ENCODE data around the gene PTPRD. TPM values are rescaled to one million over a fixed set of nuclear protein-coding genes. Genes with fewer than 3 reads are reported as not detected.

Gene PTPRD
- total RNA-seq, 1 experiment from 2014 or later: 0.02 TPM

GRCh38 chr9:9504869-9505268 lies 1107.9 kb downstream of the PTPRD start (continued):
- TF ChIP-seq JUND (IDR thresholded peaks at IDR 0.05): no peak
- TF ChIP-seq ZFX (IDR thresholded peaks at IDR 0.05): no peak
- TF ChIP-seq POLR2AphosphoS5 (IDR thresholded peaks at IDR 0.05; ENCODE audit: low read depth, low read length): no peak
- TF ChIP-seq SIN3A (IDR thresholded peaks at IDR 0.05; ENCODE audit: low read depth): no peak
- no peak for TF ChIP-seq POLR2A (IDR thresholded peaks at IDR 0.05; ENCODE audit: borderline replicate concordance, extremely low read depth, insufficient read depth, insufficient read length)
- no peak for TF ChIP-seq ZNF274 (IDR thresholded peaks at IDR 0.05; ENCODE audit: low read depth, low read length)

- H3K9me2 ChIP-seq (ENCODE audit: insufficient read depth): no peaks in the 10 kb centered on the region
- H3K9ac ChIP-seq (ENCODE audit: low read length): no peak overlapping the region
- no peak overlapping the region for H2AFZ ChIP-seq (ENCODE audit: low read depth, low read length, poor library complexity, severe bottlenecking)
- H3K27me3 ChIP-seq (ENCODE audit: insufficient read depth, low read length): no peaks in the 10 kb centered on the region
- intact Hi-C loops (cut with micrococcal nuclease): no loop called here
- ChIA-PET RAD21 (ENCODE audit: low non-redundant PET in 1 of 2, low total read pairs in 2 of 2, uncharacterized antibody in 2 of 2, unreplicated experiment in 2 of 2) (no interaction called here), CTCF (no interaction called here), POLR2A (no interaction called here)
- no peak overlapping the region for H3K27ac ChIP-seq (ENCODE audit: low read depth, low read length)
- no peak overlapping the region for H3K4me3 ChIP-seq (replicated peaks in 1 of 2; ENCODE audit: low read depth in 1 of 2, low read length in 2 of 2)
- H3K4me2 ChIP-seq (ENCODE audit: low read length): no peak overlapping the region
- peaks cover 7 to 20% of the 10 kb centered on the region in 2 experiments; a peak in 3 of 4 replicates for H3K9me3 ChIP-seq (ENCODE audit: control insufficient read depth in 1 of 2, insufficient read depth in 1 of 2, low read depth in 1 of 2, low read length in 2 of 2)
- no peak for DNase-seq (ENCODE audit: low read depth, low spot score)
- no peaks in the 10 kb centered on the region for H3K36me3 ChIP-seq (ENCODE audit: control insufficient read depth in 1 of 2, insufficient read depth in 2 of 2, low read length in 2 of 2)
- H3K79me2 ChIP-seq (ENCODE audit: insufficient read depth, low read length): no peaks in the 10 kb centered on the region
- no peaks in the 10 kb centered on the region for H4K20me1 ChIP-seq (ENCODE audit: insufficient read depth)
- no TSS peak for BruUV-seq (replicated peaks)
- no peak for ATAC-seq
- TF ChIP-seq TCF7L2 (IDR thresholded peaks at IDR 0.05; ENCODE audit: borderline replicate concordance, extremely low read depth, insufficient read depth, insufficient read length): no peak
- TF ChIP-seq, protein P1, sequence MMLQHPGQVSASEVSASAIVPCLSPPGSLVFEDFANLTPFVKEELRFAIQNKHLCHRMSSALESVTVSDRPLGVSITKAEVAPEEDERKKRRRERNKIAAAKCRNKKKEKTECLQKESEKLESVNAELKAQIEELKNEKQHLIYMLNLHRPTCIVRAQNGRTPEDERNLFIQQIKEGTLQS (IDR thresholded peaks at IDR 0.05): no peak
- H3K4me1 ChIP-seq (ENCODE audit: control insufficient read depth in 1 of 2, insufficient read depth in 2 of 2, low read length in 2 of 2): no peaks in the 10 kb centered on the region
Measured at GRCh38 chr9:9499546-9499945, 1113.3 kb downstream of the PTPRD start.

GRCh38 chr9:9498846-9499245 lies 1114.0 kb downstream of the PTPRD start:
- H3K27me3 ChIP-seq (ENCODE audit: insufficient read depth, low read length): no peaks in the 10 kb centered on the region
- no peak overlapping the region for H3K27ac ChIP-seq (ENCODE audit: low read depth, low read length)
- no peaks in the 10 kb centered on the region for H3K9me2 ChIP-seq (ENCODE audit: insufficient read depth)
- H2AFZ ChIP-seq (ENCODE audit: low read depth, low read length, poor library complexity, severe bottlenecking): no peak overlapping the region
- no TSS peak for BruUV-seq (replicated peaks)
- H3K36me3 ChIP-seq (ENCODE audit: control insufficient read depth in 1 of 2, insufficient read depth in 2 of 2, low read length in 2 of 2): no peaks in the 10 kb centered on the region
- no peak overlapping the region for H3K4me2 ChIP-seq (ENCODE audit: low read length)
- H3K79me2 ChIP-seq (ENCODE audit: insufficient read depth, low read length): no peaks in the 10 kb centered on the region
- no peaks in the 10 kb centered on the region for H3K4me1 ChIP-seq (ENCODE audit: control insufficient read depth in 1 of 2, insufficient read depth in 2 of 2, low read length in 2 of 2)
- H4K20me1 ChIP-seq (ENCODE audit: insufficient read depth): no peaks in the 10 kb centered on the region
- H3K9me3 ChIP-seq (ENCODE audit: control insufficient read depth in 1 of 2, insufficient read depth in 1 of 2, low read depth in 1 of 2, low read length in 2 of 2): peaks cover 8 to 27% of the 10 kb centered on the region in 2 experiments; a peak in 3 of 4 replicates
- CTCF ChIA-PET: no interaction called here
- intact Hi-C loops (cut with micrococcal nuclease): no loop called here
- ATAC-seq (no peak), DNase-seq (ENCODE audit: low read depth, low spot score) (no peak)
- no peak overlapping the region for H3K9ac ChIP-seq (ENCODE audit: low read length)
- TF ChIP-seq, protein P2, sequence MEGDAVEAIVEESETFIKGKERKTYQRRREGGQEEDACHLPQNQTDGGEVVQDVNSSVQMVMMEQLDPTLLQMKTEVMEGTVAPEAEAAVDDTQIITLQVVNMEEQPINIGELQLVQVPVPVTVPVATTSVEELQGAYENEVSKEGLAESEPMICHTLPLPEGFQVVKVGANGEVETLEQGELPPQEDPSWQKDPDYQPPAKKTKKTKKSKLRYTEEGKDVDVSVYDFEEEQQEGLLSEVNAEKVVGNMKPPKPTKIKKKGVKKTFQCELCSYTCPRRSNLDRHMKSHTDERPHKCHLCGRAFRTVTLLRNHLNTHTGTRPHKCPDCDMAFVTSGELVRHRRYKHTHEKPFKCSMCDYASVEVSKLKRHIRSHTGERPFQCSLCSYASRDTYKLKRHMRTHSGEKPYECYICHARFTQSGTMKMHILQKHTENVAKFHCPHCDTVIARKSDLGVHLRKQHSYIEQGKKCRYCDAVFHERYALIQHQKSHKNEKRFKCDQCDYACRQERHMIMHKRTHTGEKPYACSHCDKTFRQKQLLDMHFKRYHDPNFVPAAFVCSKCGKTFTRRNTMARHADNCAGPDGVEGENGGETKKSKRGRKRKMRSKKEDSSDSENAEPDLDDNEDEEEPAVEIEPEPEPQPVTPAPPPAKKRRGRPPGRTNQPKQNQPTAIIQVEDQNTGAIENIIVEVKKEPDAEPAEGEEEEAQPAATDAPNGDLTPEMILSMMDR (IDR thresholded peaks at IDR 0.05 in 2 of 3, conservative IDR thresholded peaks at IDR 0.05 in 1 of 3; ENCODE audit: borderline replicate concordance in 1 of 3, insufficient read depth in 1 of 3, low read depth in 2 of 3, low read length in 2 of 3): no peak
- POLR2A ChIA-PET: no interaction called here
- H3K4me3 ChIP-seq (replicated peaks in 1 of 2; ENCODE audit: low read depth in 1 of 2, low read length in 2 of 2): no peak overlapping the region
- RAD21 ChIA-PET (ENCODE audit: low non-redundant PET in 1 of 2, low total read pairs in 2 of 2, uncharacterized antibody in 2 of 2, unreplicated experiment in 2 of 2): no interaction called here
